ENCODE results near the gene BMP3.
A peak's percentile ranks its signal among the peaks of the same experiment; 100 is the strongest.

Gene BMP3

GRCh38 chr4:81060587-81061343 is 30.3 kb downstream of the BMP3 start:
- H2AFZ ChIP-seq (ENCODE audit: low read depth, low read length): no peak overlapping the region
- H3K4me1 ChIP-seq (ENCODE audit: low read length): peaks cover 18% of the 10 kb centered on the region
- no peak overlapping the region for H3K9ac ChIP-seq (ENCODE audit: low read length)
- no peaks in the 10 kb centered on the region for H4K20me1 ChIP-seq (ENCODE audit: insufficient read depth, low read length)
- no peaks in the 10 kb centered on the region for H3K79me2 ChIP-seq (ENCODE audit: low read length)
- no peaks in the 10 kb centered on the region for H3K36me3 ChIP-seq (replicated peaks; ENCODE audit: low read depth, low read length)
- peaks cover 14% of the 10 kb centered on the region; the same call in 1 of the 2 replicates for H3K27me3 ChIP-seq (ENCODE audit: low read depth, low read length)
- H3K4me3 ChIP-seq (ENCODE audit: low read length): peak overlapping the region; percentile 35
- peak overlapping the region; percentile 43 for H3K4me2 ChIP-seq (ENCODE audit: low read length)
- TF ChIP-seq EZH2phosphoT487 (IDR thresholded peaks at IDR 0.05; ENCODE audit: low read depth) (no peak), CTCF (IDR thresholded peaks at IDR 0.05; ENCODE audit: low read depth, low read length) (no peak)
- H3K27ac ChIP-seq (ENCODE audit: low read length): no peak overlapping the region
- no peaks in the 10 kb centered on the region for H3K9me3 ChIP-seq (ENCODE audit: insufficient read depth, low read length)

- H3K36me3 ChIP-seq (replicated peaks; ENCODE audit: low read depth, low read length): no peaks in the 10 kb centered on the region
- H3K4me1 ChIP-seq (ENCODE audit: low read length): peaks cover 18% of the 10 kb centered on the region
- no peak overlapping the region for H3K4me3 ChIP-seq (ENCODE audit: low read length)
- TF ChIP-seq CTCF (IDR thresholded peaks at IDR 0.05; ENCODE audit: low read depth, low read length) (no peak), EZH2phosphoT487 (IDR thresholded peaks at IDR 0.05; ENCODE audit: low read depth) (no peak)
- H3K4me2 ChIP-seq (ENCODE audit: low read length): 0 out of 2 replicates have a peak overlapping the region, but pooled peaks have one; percentile 43
- H3K9ac ChIP-seq (ENCODE audit: low read length): no peak overlapping the region
- H3K79me2 ChIP-seq (ENCODE audit: low read length): no peaks in the 10 kb centered on the region
- no peak overlapping the region for H3K27ac ChIP-seq (ENCODE audit: low read length)
- H4K20me1 ChIP-seq (ENCODE audit: insufficient read depth, low read length): no peaks in the 10 kb centered on the region
- peaks cover 14% of the 10 kb centered on the region; the same call in 1 of the 2 replicates for H3K27me3 ChIP-seq (ENCODE audit: low read depth, low read length)
- no peak overlapping the region for H2AFZ ChIP-seq (ENCODE audit: low read depth, low read length)
- no peaks in the 10 kb centered on the region for H3K9me3 ChIP-seq (ENCODE audit: insufficient read depth, low read length)
Measured at GRCh38 chr4:81061344-81061730, 30.8 kb downstream of the BMP3 start.

- no peak overlapping the region for H3K4me2 ChIP-seq (ENCODE audit: low read length)
- no peaks in the 10 kb centered on the region for H3K9me3 ChIP-seq (ENCODE audit: insufficient read depth, low read length)
- no peaks in the 10 kb centered on the region for H4K20me1 ChIP-seq (ENCODE audit: insufficient read depth, low read length)
- H3K4me3 ChIP-seq (ENCODE audit: low read length): no peak overlapping the region
- H3K79me2 ChIP-seq (ENCODE audit: low read length): no peaks in the 10 kb centered on the region
- H3K9ac ChIP-seq (ENCODE audit: low read length): no peak overlapping the region
- TF ChIP-seq CTCF (IDR thresholded peaks at IDR 0.05; ENCODE audit: low read depth, low read length) (no peak), EZH2phosphoT487 (IDR thresholded peaks at IDR 0.05; ENCODE audit: low read depth) (no peak)
- H2AFZ ChIP-seq (ENCODE audit: low read depth, low read length): no peak overlapping the region
- H3K27me3 ChIP-seq (ENCODE audit: low read depth, low read length): peaks cover 14% of the 10 kb centered on the region; the same call in 1 of the 2 replicates
- no peaks in the 10 kb centered on the region for H3K36me3 ChIP-seq (replicated peaks; ENCODE audit: low read depth, low read length)
- H3K4me1 ChIP-seq (ENCODE audit: low read length): peaks cover 18% of the 10 kb centered on the region
- H3K27ac ChIP-seq (ENCODE audit: low read length): no peak overlapping the region
Measured at GRCh38 chr4:81062001-81062400, 31.5 kb downstream of the BMP3 start.

- Histone ChIP-seq H3K27me3 (ENCODE audit: low read depth, low read length) (peaks cover 14% of the 10 kb centered on the region; the same call in 1 of the 2 replicates), H3K4me1 (ENCODE audit: low read length) (peaks cover 13% of the 10 kb centered on the region), H2AFZ (ENCODE audit: low read depth, low read length) (no peak overlapping the region), H3K4me3 (ENCODE audit: low read length) (no peak overlapping the region), H3K9ac (ENCODE audit: low read length) (no peak overlapping the region), H3K79me2 (ENCODE audit: low read length) (no peaks in the 10 kb centered on the region), H4K20me1 (ENCODE audit: insufficient read depth, low read length) (no peaks in the 10 kb centered on the region), H3K9me3 (ENCODE audit: insufficient read depth, low read length) (no peaks in the 10 kb centered on the region), H3K27ac (ENCODE audit: low read length) (no peak overlapping the region), H3K36me3 (replicated peaks; ENCODE audit: low read depth, low read length) (no peaks in the 10 kb centered on the region), H3K4me2 (ENCODE audit: low read length) (no peak overlapping the region)
- TF ChIP-seq EZH2phosphoT487 (IDR thresholded peaks at IDR 0.05; ENCODE audit: low read depth) (no peak), CTCF (IDR thresholded peaks at IDR 0.05; ENCODE audit: low read depth, low read length) (no peak)
Measured at GRCh38 chr4:81065446-81065845, 34.9 kb downstream of the BMP3 start.

All from OCI-LY3 (cell line).